Ureter (tissue), 1 donor: ENCODE results near the gene RMND1. TPM values are rescaled to one million over a fixed set of nuclear protein-coding genes. Genes with fewer than 3 reads are reported as not detected.

Experiments used
- DNase-seq: peaks from one replicate; pipeline ENCODE4 v3.0.0-alpha.2; 2020; ENCODE audit warnings: low spot score
- total RNA-seq: library from RNA; stranded (reverse); gene quantifications from one replicate; pipeline ENCODE4 v1.2.4, GENCODE V29; 2023
- donor health status: DM: yes; HTN: yes; CAD: no.

The RMND1 gene
- total RNA-seq, 1 donor from 2014 or later = 23.0 TPM

- DNase-seq = no peak
Observed at GRCh38 chr6:151417477-151417876, 34.4 kb downstream of the RMND1 start.

GRCh38 chr6:151414641-151415260, 37.2 kb downstream of the RMND1 start:
- DNase-seq = no peak

GRCh38 chr6:151413372-151414145, 38.4 kb downstream of the RMND1 start:
- DNase-seq = no peak

GRCh38 chr6:151412909-151413308, 39.0 kb downstream of the RMND1 start:
- no peak for DNase-seq

GRCh38 chr6:151409679-151410078, 42.2 kb downstream of the RMND1 start:
- DNase-seq = no peak

- DNase-seq = no peak
Observed at GRCh38 chr6:151409260-151409659, 42.7 kb downstream of the RMND1 start.

- DNase-seq = no peak
Observed at GRCh38 chr6:151408858-151409257, 43.1 kb downstream of the RMND1 start.

GRCh38 chr6:151403919-151404308, 48.0 kb downstream of the RMND1 start:
- no peak for DNase-seq

- DNase-seq = no peak
Observed at GRCh38 chr6:151402228-151402627, 49.7 kb downstream of the RMND1 start.

GRCh38 chr6:151400473-151400872, 51.5 kb downstream of the RMND1 start:
- no peak for DNase-seq

- DNase-seq = no peak
Observed at GRCh38 chr6:151399679-151400078, 52.2 kb downstream of the RMND1 start.

- no peak for DNase-seq
Observed at GRCh38 chr6:151393410-151393809, 58.5 kb downstream of the RMND1 start.

- no peak for DNase-seq
Observed at GRCh38 chr6:151392427-151392826, 59.5 kb downstream of the RMND1 start.

GRCh38 chr6:151391471-151392413, 60.2 kb downstream of the RMND1 start, which contains the start of gene ZBTB2:
Gene ZBTB2 (minus strand): TSS chr6:151391559. CDS start chr6:151373637, 17,922 bp downstream.
- DNase-seq = peak; percentile 76

GRCh38 chr6:151390851-151391470, 61.0 kb downstream of the RMND1 start:
- DNase-seq = peak; percentile 88

- peak; percentile 98 for DNase-seq
Observed at GRCh38 chr6:151390276-151390850, 61.6 kb downstream of the RMND1 start.

- peak; percentile 80 for DNase-seq
Observed at GRCh38 chr6:151389618-151390275, 62.2 kb downstream of the RMND1 start.

GRCh38 chr6:151388997-151389617, 62.8 kb downstream of the RMND1 start:
- no peak for DNase-seq

GRCh38 chr6:151388236-151388635, 63.7 kb downstream of the RMND1 start:
- no peak for DNase-seq
